NCI-H524 (cell line): ENCODE results near the gene MAB21L1.

ENCODE experiments used
- DNase-seq, 2 experiments: peaks; one replicate each; lab custom pipeline; 2025; lab: John Stamatoyannopoulos, UW

MAB21L1 gene

GRCh38 chr13:35479706-35480105 lies 3.2 kb upstream of the MAB21L1 start:
- DNase-seq, result no peak

GRCh38 chr13:35479038-35479492 lies 2.6 kb upstream of the MAB21L1 start:
- no peak for DNase-seq

DNA sequence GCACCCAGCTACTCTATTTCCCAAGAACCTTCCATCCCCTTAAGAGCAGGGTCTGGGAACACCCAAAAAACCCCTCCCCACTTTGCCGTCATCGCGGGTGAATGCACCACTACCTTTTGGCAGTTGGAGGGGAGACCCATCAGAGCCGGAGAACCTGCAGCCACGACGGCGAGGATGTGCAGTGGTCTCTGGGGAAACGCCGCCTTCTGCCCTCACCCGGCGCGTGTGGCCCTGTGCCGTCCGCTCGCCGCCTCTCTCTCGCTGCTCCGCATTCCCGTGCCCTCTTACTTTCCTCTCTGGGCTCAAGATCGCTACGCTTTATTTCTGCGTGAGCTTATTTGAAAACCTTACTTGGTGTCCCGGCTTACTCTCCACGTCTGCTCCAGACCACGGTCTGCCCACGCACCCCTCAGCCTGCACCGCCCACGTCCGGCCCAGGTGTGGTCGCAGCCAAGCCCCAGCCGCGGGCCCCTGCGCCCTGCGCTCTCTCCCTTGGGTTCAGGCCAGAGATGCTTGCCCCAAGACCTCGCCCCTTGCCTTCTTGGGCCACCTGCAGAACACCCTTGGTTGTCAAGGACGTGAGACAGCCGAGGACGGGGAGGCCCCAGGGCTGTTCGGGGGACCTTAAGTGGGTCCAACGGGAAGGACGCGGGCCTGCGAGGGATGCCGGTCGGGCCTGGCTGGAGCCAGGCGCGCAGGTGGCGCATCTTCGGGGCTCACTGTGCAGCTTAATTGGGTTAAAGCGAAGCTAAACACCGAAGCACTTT lies 2.0 kb upstream of the MAB21L1 start:
- no peak for DNase-seq

DNA sequence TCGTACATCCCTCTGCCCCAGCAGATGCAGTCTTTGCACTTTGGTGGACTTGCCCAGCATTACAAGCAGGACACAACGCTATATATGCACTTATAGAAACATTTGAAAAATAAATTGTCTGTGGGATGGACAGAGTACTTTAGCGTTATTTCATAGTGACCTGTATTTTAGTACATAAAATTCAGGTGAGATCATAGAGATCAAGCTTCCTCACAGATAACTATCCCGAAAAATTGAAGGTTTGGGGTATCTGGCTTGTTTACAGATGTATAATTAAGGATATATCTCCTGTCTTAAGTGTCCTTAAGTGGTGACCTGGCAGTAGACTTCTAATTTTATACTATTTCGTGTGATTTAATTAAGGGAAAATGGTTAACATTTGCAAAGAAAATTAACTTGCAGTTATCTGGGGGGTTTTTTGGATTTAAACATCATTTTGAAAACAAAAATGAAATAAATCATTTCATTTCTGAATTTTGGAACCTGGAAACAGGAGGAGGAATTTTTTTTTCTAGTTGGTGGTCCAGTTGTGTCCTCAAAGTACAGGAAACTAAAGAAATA lies 977 bp upstream of the MAB21L1 start:
- no peak for DNase-seq

DNA sequence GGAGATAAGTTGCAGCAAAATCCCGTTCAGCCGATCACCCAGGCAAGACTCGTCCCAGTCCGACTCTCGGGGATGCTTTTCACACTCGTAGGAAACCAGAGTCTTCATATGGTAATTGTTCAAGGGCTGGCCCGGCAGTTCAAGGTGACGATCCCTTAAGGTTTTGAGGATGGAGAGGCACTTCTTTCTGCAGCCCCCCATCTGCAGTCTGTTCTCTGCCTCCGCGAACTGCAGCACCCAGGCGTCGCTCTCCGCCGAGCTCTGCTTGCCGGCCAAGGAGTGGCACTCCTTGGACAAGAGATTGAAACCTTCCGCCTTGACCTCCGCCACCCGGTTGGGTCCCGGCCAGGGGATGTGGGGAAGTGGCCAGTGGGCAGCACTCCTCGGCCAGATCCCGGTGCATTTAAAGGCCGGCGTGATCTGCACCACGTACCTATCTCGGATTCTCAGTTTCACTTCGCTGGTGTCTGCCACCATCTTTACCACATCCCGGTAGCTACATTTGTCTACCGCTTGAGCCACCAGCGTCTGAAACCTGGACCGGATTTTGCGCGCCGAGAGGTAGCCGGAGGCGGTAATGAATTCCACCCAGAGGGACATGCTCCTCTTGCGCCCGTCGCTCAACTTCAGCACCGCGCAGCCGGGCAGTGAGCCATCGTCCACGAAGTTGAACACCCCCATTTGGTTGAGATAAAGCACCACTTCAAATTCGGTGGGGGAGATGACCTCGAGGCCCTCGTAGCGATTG lies 1.1 kb downstream of the MAB21L1 start:
- DNase-seq, result peak; percentile 31 to 53

GRCh38 chr13:35474496-35475211 lies 1.8 kb downstream of the MAB21L1 start:
- peak; percentile 33 to 64 for DNase-seq

GRCh38 chr13:35473802-35474201 lies 2.7 kb downstream of the MAB21L1 start:
- DNase-seq, result no peak

GRCh38 chr13:35473206-35473775 lies 3.2 kb downstream of the MAB21L1 start:
- DNase-seq, result no peak

DNA sequence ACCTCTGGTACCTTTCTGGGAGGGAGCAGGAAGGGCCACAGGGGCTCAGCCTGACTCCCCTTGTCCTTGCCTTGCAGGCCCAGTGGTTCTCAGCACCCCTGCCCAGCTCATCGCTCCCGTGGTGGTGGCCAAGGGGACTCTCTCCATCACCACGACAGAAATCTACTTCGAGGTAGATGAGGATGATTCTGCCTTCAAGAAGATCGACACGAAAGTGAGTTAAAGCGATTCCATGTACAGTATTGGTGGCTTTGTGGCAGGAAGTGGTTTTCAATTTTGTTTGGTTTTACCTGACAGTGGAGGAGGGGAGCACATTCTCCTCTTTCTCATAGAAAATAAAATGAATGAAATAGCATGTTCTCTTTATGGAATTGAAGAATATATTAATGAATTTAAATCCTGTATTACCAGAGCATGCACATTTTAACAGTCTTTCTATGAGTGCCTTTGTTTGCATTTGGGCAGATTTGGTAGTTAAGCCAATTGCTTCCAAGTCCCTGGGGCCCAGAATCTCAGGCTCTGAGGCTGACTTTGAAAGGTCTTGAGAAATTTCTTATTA lies 4.1 kb downstream of the MAB21L1 start:
- no peak for DNase-seq

- no peak for DNase-seq
Observed at GRCh38 chr13:35471706-35472322, 4.7 kb downstream of the MAB21L1 start.

GRCh38 chr13:35470671-35471661 lies 5.5 kb downstream of the MAB21L1 start:
- DNase-seq, result peak; percentile 78 to 90

- DNase-seq, result peak; percentile 23 to 69
Observed at GRCh38 chr13:35469806-35470525, 6.5 kb downstream of the MAB21L1 start.

GRCh38 chr13:35468195-35468594 lies 8.3 kb downstream of the MAB21L1 start:
- DNase-seq, result no peak

DNA sequence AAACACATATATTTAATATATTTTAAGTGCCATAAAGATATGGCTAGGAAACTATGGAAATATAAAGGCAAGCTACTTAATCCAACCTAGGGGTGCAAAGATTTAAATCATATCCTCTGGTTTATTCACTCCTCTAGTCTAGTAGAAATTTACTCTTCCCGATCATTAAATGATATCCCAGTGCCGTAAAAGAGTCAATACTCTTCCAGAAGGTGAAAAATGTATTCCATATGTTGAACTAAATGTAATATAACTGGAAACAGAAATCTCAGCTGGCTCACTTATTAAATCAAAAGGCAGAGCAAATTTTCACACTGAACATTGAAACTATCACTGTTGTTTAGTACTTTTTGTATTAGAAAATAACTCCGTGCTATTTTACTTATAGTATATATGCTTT lies 11.1 kb downstream of the MAB21L1 start:
- no peak for DNase-seq

DNA sequence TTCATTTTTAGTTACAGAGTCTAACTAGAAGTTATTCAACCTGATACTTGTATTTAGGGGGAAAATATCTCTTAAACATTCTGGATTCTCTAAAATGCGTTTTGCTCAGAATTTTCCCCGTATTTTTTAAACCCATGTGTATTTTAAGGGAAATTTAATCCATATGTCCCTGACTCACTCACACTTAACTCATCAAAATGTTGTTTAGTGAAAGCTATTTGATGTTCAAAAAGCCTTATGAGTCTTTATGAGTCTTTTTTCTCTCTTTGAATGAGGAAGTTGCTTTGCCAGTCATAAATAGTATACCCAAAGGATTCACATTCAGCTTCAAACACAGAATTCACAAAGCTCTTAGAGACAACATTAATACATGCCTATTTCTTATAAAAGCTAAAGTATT lies 16.4 kb downstream of the MAB21L1 start:
- no peak for DNase-seq

- DNase-seq, result no peak
Observed at GRCh38 chr13:35457258-35457657, 19.2 kb downstream of the MAB21L1 start.

- DNase-seq, result no peak
Observed at GRCh38 chr13:35455022-35455421, 21.5 kb downstream of the MAB21L1 start.

- no peak for DNase-seq
Observed at GRCh38 chr13:35449821-35450220, 26.7 kb downstream of the MAB21L1 start.

- peak in 1 of 2 experiments; percentile 19 for DNase-seq
Observed at GRCh38 chr13:35448465-35448864, 28.0 kb downstream of the MAB21L1 start.
